ENCODE data around the gene NAGA.

- no peak for TF ChIP-seq CTCF (IDR thresholded peaks at IDR 0.05; ENCODE audit: low read depth, low read length, poor library complexity, severe bottlenecking)
- TF ChIP-seq EZH2phosphoT487 (IDR thresholded peaks at IDR 0.05; ENCODE audit: borderline replicate concordance, low read length), result no peak
Observed at GRCh38 chr22:42067671-42068251, 2.9 kb downstream of the NAGA start.

Data from DOHH2 (cell line).